ENCODE results near the gene GABARAPL1.

The GABARAPL1 gene

DNA sequence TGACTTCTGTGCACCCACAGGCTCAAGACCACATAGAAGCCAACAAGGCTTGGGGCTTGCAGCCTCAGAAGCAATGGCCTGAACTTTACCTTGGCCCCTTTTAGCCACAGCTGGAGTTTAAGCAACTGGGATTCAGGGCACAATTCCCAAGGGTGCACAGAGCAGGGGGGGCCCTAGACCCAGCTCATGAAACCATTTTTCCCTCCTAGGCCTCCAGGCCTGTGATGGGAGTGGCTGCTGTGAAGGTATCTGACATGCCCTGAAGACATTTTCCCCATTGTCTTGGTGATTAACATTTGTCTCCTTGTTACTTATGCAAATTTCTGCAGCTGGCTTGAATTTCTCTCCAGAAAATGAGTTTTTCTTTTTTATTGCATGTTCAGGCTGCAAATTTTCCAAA is 21.9 kb downstream of the GABARAPL1 start:
- no peak for DNase-seq (ENCODE audit: low read depth)

DNA sequence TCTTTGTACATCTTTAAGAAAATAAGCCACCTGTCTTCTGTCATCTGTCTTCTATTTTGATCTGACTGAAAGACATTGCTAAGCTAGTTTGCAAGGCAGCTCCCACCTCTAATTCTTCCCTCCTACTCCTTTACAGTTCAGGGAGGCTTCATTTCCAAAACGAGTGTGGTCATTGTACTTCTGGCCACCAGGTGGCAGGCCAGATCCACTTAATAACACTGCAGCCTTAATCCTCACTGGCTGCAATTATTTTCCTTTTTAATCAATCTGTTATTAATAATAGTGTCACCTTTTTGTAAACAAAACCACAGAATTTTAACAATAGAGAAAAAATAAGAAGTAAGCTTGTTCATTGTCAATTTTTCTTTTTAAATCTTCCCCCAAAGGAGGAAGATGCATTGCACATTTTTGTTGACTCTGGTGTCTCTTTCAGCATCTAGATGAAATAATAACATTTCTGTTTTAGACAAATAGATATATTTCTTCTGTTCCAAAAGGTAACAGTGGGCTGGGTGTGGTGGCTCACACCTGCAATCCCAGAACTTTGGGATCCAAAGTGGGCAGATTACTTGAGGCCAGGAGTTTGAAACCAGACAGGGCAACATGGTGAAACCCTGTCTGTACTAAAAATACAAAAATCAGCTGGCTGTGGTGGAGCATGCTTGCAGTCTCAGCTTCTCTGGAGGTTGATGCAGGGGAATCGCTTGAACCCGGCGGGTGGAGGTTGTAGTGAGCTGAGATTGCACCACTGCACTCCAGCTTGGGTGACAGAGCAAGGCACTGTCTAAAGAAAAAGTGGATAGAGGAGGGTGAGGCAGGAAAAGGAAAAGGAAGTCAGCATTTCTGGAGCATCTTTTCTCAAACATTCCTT is 23.3 kb downstream of the GABARAPL1 start:
- DNase-seq (ENCODE audit: low read depth): peak; percentile 27

- no peak for DNase-seq (ENCODE audit: low read depth)
Measured at GRCh38 chr12:10236720-10237119, 24.0 kb downstream of the GABARAPL1 start.

- DNase-seq (ENCODE audit: low read depth): no peak
Measured at GRCh38 chr12:10238526-10238925, 25.8 kb downstream of the GABARAPL1 start.

DNA sequence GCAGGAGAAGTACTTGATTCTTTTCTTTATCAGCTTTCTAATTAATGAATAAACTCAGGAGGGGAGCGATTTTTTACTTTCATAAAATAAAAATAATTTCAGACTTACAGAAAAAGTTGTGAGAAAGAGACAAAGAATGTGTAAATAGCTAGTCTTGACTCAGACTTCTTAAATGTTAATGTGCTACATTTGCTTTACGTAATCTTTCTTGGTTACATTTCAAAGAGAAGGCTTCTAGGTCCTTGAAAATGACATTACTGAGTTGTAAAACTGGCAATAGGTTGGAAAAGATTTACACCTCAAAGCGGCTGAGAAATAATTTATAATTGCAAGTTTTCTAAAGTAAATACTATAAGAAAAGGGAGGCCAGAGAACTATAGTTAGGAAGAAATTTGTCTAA is 28.6 kb downstream of the GABARAPL1 start:
- no peak for DNase-seq (ENCODE audit: low read depth)

- no peak for DNase-seq (ENCODE audit: low read depth)
Measured at GRCh38 chr12:10241727-10242126, 29.1 kb downstream of the GABARAPL1 start.

- no peak for DNase-seq (ENCODE audit: low read depth)
Measured at GRCh38 chr12:10242539-10242938, 29.9 kb downstream of the GABARAPL1 start.

DNA sequence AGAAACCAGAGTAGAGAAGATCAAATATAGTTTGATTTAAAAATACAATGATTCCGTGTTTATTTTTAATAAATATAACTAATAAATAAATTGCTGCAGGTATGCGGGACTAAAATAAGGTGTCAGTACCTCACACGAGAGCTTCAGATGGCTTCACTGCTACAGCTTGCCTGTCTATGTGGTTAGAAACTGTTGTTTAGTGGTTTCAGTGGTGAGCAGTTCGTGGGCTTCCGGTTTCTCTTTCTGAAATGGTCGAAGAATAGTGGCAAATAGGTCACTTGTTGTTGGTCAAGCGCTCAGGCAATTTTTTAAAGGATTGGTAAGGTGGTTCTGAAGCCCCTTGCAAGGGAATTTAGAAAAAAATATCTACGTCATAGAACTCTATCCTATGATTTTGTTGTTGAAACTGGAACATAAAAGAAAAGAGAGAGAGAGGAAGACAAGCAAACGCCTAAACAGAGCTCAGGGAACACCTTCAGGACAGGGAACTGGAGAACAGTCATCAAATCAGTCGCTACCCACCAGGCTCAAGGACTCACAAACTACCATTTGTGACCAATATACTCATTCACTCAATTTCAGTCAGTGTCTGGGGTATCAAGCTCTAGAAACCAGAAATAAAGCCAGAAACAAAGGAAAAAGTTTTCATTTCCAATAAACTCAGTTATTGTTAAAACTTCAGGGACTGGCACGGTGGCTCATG is 31.3 kb downstream of the GABARAPL1 start:
- peak; percentile 9 for DNase-seq (ENCODE audit: low read depth)

GRCh38 chr12:10247436-10248058 is 34.9 kb downstream of the GABARAPL1 start:
- DNase-seq (ENCODE audit: low read depth): no peak

GRCh38 chr12:10249690-10250455 is 37.2 kb downstream of the GABARAPL1 start:
- DNase-seq (ENCODE audit: low read depth): no peak

DNA sequence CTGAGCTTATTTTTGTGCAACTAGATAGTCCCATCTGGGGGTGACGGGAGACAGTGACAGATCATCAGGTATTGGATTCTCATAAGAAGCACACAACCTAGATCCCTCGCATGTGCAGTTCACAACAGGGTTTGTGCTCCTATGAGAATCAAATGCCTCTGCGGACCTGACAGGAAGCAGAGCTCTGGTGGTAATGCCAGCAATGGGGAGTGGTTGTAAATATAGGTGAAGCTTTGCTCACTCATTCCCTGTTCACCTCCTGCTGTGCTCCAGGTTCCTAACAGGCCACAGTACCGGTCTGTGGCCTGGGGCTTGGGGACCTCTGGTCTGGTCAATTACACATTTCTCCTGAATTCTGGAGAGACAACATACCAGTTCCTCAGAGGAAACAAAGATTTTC is 39.0 kb downstream of the GABARAPL1 start:
- DNase-seq (ENCODE audit: low read depth): no peak

DNA sequence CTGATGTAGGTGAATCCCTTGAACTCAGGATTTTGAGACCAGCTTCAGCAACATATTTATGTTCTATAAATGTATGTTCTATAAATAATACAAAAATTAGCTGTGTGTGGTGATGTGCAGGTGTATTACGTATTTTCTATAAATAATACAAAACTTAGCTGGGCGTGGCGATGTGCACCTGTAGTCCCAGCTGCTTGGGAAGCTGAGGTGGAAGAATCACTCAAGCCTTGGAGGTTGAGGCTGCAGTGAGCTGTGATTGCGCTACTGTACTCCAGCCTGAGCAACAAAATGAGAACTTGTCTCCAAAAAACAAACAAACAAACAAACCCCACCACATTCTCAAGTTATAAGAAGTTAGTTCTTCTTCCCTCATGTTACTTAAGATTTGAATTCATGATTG is 39.5 kb downstream of the GABARAPL1 start:
- no peak for DNase-seq (ENCODE audit: low read depth)

- no peak for DNase-seq (ENCODE audit: low read depth)
Measured at GRCh38 chr12:10256064-10256463, 43.4 kb downstream of the GABARAPL1 start.

DNA sequence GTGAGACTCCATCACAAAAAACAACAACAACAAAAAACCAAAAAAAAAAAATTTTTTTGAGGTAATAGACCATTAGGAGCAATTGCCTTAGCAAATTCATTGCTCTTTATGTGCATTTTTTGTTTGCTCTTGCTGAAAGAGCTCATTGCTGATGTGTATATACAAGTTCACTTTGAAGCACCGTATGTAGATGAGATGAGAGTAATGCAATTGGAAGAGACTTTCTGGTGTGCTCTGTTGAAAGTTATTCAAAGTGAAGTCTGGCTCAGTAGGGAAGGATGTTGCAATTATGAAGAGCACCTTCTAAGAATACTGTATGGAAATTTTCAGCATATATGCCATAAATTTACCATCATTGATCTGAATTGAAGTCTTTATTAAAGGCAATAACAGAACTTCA is 48.2 kb downstream of the GABARAPL1 start:
- no peak for DNase-seq (ENCODE audit: low read depth)

GRCh38 chr12:10268037-10268436 is 55.4 kb downstream of the GABARAPL1 start:
- DNase-seq (ENCODE audit: low read depth): no peak

DNA sequence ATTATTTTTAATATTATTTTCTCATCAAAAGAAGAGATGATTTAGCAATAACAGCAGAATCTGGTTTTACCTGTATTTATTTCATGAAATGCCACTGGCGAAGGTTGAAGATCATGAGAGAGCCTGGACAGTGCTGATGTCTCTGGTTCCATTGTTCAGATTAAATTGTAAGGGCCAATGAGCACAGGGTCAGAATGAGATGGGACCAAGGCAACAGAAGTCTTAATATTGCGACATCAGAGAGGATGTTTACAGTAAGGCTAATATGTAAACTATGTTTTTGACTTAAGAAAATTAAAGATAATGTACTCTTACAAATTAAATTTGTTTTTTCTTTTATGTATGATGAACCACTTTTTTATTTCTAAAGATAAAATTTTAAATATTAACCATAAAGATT is 59.8 kb downstream of the GABARAPL1 start:
- no peak for DNase-seq (ENCODE audit: low read depth)
